ENCODE measurements around the gene MCMBP.
"Not testable (repeated sequence)": the region's sequence is repeated elsewhere in the genome, so short reads cannot be mapped to it uniquely, and the experiment has no call there.

Gene MCMBP

GRCh38 chr10:119872610-119872859 is at the start of gene MCMBP:
Gene MCMBP (minus strand): TSS chr10:119872843. CDS start chr10:119872584, 259 bp downstream.
- peak within 1 kb of the TSS; percentile 91 for H3K4me3 ChIP-seq (ENCODE audit: low read depth, low read length)

DNA sequence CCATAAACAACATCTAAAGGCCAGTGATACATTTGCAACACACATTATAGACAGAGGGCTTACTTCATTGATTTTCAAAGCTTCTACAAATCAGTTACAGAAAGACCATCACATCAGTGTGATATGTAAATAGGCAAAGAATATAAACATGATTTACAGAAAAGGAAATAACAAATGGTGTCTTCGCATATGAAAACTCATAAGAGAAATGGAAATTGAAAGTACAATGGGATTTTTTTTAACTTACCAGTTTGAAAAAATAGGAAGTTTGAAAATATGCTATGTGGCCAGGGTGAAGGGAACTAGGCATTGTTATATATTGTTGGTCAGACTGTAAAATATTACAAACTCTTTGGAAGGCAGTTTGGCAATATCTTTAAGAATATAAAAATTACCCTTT is 47.2 kb upstream of the MCMBP start:
- no peak overlapping the region for H3K4me3 ChIP-seq (ENCODE audit: low read depth, low read length)

DNA sequence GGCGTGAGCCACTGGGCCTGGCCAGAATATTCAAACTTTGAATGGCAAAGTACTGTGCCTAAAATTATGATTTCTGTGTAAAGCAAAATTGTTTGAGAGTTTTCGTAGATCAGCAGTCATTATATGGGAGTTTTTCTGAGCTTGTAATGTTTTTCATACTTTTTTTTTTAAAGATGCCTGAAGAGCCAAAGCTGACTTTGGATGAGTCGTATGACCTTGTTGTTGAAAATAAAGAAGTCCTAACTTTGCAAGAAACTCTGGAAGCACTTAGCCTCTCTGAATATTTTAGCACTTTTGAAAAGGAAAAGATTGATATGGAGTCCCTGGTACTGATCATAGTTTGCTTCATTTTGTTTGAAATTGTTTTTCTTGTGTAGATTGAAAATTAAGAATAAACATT is 46.6 kb upstream of the MCMBP start:
- H3K4me3 ChIP-seq (ENCODE audit: low read depth, low read length) = no peak overlapping the region

GRCh38 chr10:119917777-119918176 is 45.1 kb upstream of the MCMBP start:
- no peak overlapping the region for H3K4me3 ChIP-seq (ENCODE audit: low read depth, low read length)

GRCh38 chr10:119910689-119911088 is 38.0 kb upstream of the MCMBP start:
- H3K4me3 ChIP-seq (ENCODE audit: low read depth, low read length) = no peak overlapping the region

DNA sequence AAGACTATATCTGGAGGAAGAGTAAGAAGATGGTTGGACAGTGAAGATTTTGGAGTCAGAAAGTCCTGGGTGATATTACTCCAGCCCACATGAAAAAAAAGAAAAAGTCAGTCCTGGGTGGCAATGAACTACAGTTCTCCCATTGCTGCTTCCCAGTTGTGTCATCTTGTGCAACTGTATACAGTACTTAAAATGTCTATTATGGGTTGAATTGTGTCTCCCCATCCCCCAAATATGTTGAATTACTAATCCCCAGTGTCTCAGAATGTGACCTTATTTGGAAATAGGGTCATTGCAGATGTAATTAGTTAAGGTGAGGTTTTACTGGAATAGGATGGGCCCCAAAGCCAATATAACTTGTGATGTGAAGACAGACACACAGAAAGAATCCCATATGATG is 35.5 kb upstream of the MCMBP start:
- no peak overlapping the region for H3K4me3 ChIP-seq (ENCODE audit: low read depth, low read length)

- H3K4me3 ChIP-seq (ENCODE audit: low read depth, low read length) = not testable (repeated sequence)
These were observed 35.1 kb upstream of the MCMBP start for GRCh38 chr10:119907695-119908094.

DNA sequence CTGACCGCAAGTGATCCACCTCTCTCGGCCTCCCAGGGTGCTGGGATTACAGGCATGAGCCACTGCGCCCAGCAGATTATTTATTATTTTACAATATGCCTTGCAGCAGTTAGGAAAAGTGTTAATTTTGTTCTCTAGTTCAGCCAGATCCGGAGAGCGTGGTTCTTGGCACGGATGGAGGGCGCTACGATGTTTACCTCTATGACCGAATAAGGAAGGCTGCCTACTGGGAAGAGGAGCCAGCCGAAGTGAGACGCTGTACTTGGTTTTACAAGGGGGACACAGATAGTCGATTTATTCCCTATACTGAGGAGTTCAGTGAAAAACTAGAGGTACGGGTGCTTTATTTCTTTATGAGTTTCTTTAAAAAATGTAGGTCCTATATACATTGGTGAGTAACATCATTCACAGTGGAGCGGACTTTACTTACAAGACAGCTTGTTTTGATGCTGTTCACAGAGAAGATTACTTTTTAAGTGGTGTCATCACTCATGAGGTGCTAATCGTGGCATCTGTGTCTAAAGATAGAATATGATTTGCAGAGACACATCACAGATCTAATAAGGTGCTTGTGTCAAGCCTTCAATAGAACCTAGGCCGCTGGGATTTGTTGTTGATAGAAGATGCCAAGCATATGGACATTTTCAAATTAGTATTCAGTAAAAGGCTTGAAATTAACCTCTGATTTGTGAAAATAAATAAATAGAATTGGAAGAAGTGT is 31.5 kb upstream of the MCMBP start:
- H3K4me3 ChIP-seq (ENCODE audit: low read depth, low read length) = no peak overlapping the region

- H3K4me3 ChIP-seq (ENCODE audit: low read depth, low read length) = no peak overlapping the region
These were observed 25.9 kb upstream of the MCMBP start for GRCh38 chr10:119898577-119898976.

DNA sequence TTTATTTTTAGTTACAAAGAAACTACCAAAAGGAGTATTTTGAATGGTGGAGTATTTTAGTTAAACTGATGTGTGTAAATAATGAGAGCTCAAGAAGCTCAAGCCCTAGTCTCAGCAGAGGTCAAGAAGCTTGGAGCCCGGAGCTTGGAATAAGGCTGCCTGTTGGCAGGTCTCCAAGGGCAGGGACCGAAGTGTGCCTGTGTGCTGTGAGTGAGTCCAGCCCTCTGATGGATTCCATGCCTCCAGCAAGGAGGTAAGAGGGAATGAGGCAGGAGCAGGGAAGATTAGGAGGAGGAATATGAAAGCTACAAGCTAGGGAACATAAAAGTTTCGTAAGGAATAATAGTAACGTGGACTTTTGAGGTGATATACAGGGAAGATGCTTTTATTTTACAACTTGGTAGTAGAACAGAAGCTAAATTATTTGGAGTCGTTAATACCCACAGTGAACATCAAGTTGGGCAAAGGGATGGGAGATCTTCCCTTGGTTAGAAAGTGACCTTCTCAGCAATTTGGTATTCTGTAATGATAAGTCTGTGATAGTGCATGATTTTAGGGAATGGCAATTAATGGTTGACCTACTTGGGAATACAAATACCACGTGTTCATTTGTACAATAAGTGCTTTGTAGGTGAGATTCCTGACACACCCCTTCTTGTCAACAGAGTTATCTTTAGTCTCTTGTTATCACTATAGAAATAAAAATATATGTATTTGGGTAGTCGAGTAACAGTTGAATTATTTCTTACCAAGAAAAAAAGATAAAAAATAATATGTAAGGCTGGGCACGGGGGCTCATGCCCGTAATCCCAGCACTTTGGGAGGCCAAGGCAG is 24.5 kb upstream of the MCMBP start:
- no peak overlapping the region for H3K4me3 ChIP-seq (ENCODE audit: low read depth, low read length)

- H3K4me3 ChIP-seq (ENCODE audit: low read depth, low read length) = no peak overlapping the region
These were observed 23.5 kb upstream of the MCMBP start for GRCh38 chr10:119896061-119896655.

GRCh38 chr10:119893845-119894427 is 21.3 kb upstream of the MCMBP start:
- no peak overlapping the region for H3K4me3 ChIP-seq (ENCODE audit: low read depth, low read length)

GRCh38 chr10:119893074-119893473 is 20.4 kb upstream of the MCMBP start:
- H3K4me3 ChIP-seq (ENCODE audit: low read depth, low read length) = peak overlapping the region; percentile 84

GRCh38 chr10:119892188-119893065 is 19.8 kb upstream of the MCMBP start, which contains the start of gene SEC23IP:
Gene SEC23IP (plus strand): TSS chr10:119892730. CDS start chr10:119892783, 53 bp downstream.
- peak within 1 kb of the TSS; percentile 84 for H3K4me3 ChIP-seq (ENCODE audit: low read depth, low read length)

DNA sequence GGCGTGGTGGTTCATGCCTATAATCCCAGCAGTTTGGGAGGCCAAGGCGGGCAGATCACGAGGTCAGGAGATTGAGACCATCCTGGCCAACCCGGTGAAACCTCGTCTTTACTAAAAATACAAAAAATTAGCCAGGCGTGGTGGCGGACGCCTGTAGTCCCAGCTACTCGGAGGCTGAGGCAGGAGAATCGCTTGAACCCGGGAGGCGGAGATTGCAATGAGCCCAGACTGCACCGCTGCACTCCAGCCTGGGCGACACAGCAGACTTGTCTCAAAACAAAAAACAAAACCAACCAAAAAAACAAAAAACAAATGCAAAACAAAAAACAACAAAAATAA is 19.2 kb upstream of the MCMBP start:
- H3K4me3 ChIP-seq (ENCODE audit: low read depth, low read length) = peak overlapping the region; percentile 84

- H3K4me3 ChIP-seq (ENCODE audit: low read depth, low read length) = not testable (repeated sequence)
These were observed 17.7 kb upstream of the MCMBP start for GRCh38 chr10:119890307-119890706.

GRCh38 chr10:119889201-119889600 is 16.6 kb upstream of the MCMBP start:
- not testable (repeated sequence) for H3K4me3 ChIP-seq (ENCODE audit: low read depth, low read length)

GRCh38 chr10:119888715-119889114 is 16.1 kb upstream of the MCMBP start:
- not testable (repeated sequence) for H3K4me3 ChIP-seq (ENCODE audit: low read depth, low read length)

DNA sequence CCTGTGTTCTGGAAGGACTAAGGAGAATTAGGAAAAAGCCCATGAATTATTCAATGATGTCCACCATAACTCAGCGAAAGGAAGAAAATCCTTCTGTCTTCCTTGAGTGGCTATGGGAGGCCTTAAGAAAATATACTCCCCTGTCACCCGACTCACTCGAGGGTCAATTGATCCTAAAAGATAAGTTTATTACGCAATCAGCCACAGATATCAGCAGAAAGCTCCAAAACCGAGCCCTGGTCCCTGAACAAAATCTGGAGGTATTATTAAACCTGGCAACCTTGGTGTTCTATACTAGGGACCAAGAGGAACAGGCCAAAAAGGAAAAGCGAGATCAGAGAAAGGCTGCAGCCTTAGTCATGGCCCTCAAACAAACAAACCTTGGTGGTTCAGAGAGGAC is 13.4 kb upstream of the MCMBP start:
- H3K4me3 ChIP-seq (ENCODE audit: low read depth, low read length) = not testable (repeated sequence)

DNA sequence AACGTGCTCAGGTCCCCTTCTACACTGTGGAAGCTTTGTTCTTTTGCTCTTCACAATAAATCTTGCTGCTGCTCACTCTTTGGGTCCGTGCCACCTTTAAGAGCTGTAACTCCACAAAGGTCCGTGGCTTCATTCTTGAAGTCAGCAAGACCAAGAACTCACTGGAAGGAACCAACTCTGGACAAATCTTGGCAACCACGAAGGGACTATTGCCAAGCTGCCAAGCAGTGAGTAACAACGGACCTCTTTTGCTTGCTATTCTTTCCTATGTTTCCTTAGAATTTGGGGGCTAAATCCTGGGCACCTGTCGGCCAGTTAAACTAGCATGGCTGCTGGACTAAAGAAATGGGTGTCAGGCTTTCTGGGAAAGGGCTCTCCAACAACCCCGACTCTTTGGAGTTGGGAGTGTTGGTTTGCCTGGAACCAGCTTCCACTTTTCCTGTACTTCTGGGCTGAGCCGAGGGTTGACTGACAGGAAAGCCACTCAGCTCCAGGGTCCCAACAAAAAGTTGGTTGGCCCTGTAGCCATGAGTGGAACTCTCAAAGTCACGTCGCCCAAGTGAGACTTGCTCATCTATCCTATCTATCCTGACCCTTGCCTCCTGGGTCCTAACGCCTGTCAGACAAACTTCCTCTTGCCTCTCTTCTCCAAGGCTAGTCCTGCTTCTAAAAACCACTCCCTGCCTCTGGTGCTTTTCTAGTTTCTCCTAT is 11.4 kb upstream of the MCMBP start:
- H3K4me3 ChIP-seq (ENCODE audit: low read depth, low read length) = not testable (repeated sequence)
